ENCODE data around the gene NAP1L4.

NAP1L4 gene

GRCh38 chr11:2924821-2925675 is 67.1 kb downstream of the NAP1L4 start:
- DNase-seq, result no peak

DNA sequence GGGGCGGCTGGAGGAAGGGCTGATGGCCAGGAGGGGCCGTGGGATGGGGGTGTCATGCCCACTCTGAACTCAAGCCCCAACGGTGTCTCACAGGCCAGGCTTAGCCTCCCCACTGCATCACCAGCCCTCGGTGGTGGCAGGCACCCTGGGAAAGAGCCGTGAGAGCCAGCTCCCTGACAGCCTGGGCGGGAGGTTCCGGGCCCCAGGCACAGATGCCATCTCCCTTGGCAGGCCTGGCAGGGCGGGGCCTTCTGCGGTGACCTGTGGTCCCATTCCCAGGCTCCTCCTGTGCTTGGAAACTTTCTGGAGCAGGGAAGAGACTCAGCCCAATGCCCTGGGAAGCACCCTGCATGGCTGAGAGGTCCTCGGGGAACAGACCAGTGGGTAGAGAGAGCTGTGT is 67.7 kb downstream of the NAP1L4 start:
- DNase-seq, result no peak

DNA sequence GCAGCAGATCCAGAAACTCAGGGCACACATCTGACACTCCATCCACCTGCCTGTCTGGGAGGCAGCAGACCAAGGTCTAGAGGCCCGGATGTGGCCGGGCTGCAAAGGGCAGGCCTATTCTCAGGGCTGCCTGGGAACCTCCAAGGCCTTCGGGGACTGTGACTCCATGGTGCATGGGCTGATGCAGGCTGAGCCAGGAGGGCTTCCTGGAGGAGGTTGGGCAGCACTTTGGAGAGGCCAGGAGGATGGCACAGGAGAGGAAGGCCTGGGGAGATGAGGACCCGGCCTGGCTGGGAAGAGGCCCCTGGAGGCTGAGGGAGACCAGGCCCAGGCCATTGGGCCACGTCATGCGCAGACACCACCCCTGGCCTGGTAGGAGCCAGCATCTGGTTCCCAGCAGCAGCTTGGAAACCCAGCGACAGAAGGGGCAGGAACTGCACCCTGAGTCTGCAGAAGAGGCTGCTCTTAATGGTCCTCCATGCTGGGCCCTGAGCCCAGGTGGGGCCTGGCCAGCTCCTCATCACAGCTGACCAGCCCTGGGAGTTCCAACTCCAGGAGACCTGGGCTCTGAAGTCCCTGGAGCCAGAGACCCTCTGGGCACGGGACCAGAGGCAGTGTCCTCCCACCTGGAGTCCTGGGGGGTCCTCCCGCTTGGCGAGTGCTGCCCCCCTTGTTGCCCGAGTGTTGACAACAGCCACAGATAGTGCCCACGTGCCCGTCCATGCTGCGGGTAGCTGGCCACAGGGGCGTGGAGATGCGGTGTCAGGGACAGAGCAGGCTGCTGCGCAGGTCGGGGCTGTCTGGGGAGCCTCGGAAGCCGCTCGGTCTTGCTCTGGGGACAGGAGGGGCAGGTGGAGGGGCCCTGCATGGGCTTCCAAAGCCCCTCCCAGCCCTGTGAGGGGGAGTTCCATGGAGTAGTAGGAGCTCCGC is 68.4 kb downstream of the NAP1L4 start:
- DNase-seq, result no peak

DNA sequence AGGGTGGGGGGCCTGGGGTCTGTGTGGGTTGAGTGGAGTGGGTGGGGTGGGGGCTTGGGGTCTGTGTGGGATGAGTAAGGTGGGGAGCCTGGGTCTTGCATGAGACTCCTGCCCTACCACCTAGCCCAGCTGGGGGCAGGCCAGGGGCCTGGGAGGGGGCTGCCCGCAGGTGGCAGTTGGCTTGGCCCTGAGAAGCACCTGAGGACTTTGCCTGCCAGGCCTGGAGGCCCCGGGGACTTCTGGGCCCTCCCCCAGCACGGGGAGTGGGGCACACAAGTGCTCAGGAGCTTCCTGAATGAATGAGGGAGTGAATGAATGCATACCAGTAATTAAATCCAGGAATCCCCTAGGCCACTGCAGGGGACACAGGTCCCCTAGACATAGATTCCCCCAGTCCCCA is 69.5 kb downstream of the NAP1L4 start:
- DNase-seq, result no peak

- no peak for DNase-seq
Observed at GRCh38 chr11:2921742-2922493, 70.2 kb downstream of the NAP1L4 start.

DNA sequence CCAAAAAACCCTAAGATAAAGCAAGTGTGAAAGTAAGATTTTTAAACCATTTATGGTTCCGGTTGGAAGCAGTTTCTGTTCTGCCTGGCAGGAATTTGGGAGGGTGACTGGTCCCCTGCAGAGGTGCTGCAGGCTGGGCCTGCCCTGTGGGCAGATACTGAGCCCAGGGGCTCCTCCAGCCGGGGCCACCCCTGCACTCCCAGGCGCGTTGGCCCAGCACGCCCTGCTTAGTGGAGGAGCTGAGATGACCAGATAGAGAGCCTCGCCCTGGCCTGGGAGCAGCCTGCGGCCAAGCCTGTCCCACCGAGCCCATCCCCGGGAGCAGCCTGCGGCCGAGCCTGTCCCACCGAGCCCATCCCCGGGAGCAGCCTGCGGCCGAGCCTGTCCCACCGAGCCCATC is 70.9 kb downstream of the NAP1L4 start:
- no peak for DNase-seq

- DNase-seq, result no peak
Observed at GRCh38 chr11:2920343-2920742, 71.8 kb downstream of the NAP1L4 start.

DNA sequence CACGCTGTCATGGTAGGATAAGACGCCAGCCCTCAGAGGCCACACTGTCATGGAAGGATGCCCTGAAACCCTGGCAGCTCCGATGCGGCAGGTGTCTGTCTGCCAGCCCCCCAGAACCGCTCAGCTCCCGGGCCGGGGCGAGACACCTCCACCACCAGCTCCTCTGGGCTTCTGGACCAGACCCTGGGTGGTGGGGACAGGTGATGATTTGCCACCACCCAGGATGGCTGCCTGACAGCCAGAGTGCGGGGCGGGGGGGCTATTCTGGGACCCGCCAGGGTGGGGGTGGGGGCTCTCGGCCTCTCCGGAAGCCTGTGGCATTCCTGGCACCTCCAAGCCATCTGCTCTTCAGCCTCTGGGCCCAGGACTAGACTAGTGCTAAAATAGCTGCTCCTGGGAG is 72.3 kb downstream of the NAP1L4 start:
- no peak for DNase-seq

GRCh38 chr11:2919188-2919587 is 72.9 kb downstream of the NAP1L4 start:
- DNase-seq, result no peak

DNA sequence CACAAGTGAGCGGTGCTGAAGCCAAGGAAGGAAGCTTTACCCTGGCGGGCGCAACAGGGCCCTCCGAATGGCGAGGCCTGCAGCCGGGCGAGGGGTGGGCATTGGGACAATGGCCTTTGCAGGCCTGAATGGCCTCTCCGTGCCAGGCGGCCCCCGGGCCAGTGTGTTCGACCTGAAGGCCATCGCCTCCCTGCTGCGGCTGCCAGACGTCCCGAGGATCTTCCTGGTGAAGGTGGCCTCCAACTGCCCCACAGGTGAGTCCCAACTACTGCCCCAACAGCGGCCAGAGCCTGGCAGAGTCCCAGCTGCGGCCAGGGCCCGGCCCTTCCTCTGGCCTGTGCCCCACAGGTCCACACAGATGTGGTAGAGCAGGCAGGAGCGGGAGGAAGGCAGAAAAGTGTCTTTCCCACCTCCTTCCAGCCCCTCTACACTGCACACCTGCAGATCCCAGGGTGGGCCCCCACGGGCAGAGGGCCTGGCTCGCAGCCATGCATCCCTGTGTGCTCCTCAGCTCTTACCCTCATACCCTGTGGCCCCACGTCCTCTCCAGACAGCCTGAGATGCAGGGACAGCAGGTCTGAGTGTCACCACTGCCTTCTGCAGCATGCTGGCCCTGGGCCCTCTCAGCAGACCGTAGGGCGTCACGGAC is 74.2 kb downstream of the NAP1L4 start:
- no peak for DNase-seq

GRCh38 chr11:2916892-2917645 is 75.1 kb downstream of the NAP1L4 start:
- DNase-seq, result no peak

DNA sequence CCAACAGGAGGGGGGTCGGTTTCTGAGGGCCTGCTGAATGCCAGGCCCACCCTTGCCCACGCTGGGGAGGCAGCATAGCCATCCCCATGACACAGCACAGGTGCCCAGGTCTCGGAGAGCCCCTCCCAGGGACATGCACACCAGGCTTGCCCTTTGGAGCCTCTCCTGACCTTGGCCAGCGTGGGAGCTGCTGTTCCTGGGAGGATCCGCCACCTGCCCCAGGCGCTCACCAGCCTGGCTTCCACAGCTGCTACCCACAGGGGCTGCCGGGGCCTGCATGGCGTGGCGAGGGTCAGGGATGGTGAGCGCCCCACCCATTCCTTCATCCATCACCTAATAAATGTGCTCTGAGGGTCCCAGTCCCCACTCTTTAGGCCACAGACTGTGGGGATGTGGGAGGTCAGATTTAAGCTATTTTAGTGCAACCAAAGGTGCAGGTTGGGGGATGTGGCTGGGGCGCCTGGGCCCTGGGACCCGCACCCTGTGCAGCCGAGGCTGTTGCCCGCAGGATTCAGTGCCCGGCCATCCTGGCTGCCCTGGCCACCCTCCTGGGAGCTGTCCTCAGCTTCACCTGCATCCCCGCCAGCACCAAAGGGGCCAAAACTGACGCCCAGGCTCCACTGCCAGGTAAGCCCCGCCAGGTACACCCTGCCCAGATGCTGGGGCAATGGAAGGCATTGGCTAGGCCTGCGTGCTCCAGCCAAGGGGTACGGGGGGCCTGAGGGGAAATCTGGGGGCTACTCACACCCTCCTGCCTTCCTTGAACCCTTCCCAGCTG is 75.8 kb downstream of the NAP1L4 start:
- DNase-seq, result no peak

DNA sequence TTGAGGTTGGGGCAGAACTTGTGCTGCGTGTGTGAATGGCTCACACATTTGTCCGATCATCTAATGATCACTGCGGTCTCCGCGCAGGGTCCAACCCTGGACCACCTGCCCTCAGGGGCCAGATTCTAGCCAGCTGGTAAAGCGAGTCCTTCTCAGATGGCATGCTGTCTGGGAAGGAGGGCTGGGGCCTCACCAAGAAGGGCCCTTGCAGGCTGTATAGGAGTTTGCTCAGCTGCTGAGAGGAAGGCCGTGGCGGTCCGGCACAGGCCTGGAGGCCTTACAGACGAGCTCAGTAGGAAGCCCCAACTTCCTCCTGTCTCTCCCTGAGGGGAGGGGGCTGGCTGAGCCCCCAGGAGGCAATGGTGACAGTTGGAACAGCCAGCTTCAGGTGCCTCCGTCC is 76.7 kb downstream of the NAP1L4 start:
- no peak for DNase-seq

- DNase-seq, result no peak
Observed at GRCh38 chr11:2914455-2915195, 77.5 kb downstream of the NAP1L4 start.

DNA sequence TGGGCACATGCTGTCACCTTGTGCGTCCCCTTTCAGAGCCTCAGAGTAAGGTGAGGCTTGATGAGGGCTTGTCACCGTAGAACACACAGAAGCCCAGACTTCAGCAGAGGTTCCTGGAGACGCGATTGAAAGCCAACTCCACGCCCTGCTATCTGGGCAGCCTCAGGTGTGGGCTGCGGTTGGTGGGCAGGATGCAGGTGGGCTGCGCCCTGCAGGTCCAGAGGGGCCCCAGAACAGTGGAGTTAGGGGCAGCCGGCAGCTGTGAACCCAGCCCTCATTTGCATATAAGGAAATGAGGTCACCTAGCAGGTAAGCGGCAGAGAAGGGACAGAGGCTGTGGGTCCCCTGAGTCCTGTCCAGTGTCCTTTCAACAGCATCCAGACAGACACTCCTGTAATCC is 78.4 kb downstream of the NAP1L4 start:
- DNase-seq, result no peak

- no peak for DNase-seq
Observed at GRCh38 chr11:2913019-2913431, 79.1 kb downstream of the NAP1L4 start.

DNA sequence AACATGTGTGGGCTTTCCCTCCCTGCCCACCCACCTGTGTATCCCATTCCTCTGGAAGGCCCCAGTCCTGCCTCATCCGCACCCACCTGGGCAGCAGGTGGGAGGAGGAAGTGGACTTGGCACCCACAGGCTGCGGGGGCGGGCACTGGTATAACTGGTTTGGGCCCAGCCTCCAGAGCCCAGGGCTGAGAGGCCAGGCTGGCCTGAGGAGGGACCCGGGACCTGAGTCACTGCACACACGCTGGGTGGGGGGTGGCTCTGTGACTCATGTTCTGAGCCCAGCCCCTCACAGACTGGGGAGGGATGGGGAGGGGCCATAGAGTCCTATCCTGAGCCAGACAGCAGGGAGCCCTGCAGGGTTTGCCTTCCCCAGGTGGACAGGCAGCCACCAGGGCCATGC is 79.6 kb downstream of the NAP1L4 start:
- no peak for DNase-seq

DNA sequence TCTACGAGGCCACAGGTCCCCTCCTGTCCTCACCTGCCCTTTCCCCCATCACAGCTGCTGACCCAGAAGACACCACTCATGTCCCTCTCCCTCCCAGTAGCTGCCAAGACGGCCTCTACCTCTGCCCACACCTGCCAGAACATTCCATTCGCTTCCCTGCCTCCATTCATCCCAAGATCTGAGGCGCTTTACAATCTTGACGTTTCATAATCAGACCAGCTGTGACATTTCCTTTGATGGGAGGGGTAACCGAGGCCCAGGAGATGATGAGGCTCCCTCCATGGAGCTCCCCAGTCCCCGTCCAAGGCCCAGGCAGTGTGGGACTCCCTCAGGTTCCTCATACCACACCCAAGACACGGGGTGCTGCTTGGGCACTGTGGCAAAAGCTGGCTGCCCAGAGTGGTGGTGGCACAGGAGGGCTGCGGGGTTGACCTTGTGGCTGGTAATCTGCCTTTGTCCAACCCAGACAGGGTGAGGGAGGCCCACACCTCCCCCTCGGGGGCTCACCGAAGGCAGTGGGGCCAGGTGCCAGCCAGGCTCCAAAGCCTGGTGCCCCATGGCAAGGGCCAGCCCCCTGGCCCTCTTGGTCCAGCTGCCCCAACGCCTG is 80.2 kb downstream of the NAP1L4 start:
- no peak for DNase-seq

Data from nucleus accumbens (tissue), 56 donors.